GM21723 (cell line): ENCODE data around the gene SSR4.
"Not testable (repeated sequence)": the region's sequence is repeated elsewhere in the genome, so short reads cannot be mapped to it uniquely, and the experiment has no call there.

Source experiments
- ATAC-seq: cut with Tn5 transposase; IDR thresholded peaks from one replicate; pipeline ENCODE4 v1.9.1; 2021; ENCODE audit warnings: mild to moderate bottlenecking, moderate library complexity; ENCODE audit not compliant: unreplicated experiment

The SSR4 gene

DNA sequence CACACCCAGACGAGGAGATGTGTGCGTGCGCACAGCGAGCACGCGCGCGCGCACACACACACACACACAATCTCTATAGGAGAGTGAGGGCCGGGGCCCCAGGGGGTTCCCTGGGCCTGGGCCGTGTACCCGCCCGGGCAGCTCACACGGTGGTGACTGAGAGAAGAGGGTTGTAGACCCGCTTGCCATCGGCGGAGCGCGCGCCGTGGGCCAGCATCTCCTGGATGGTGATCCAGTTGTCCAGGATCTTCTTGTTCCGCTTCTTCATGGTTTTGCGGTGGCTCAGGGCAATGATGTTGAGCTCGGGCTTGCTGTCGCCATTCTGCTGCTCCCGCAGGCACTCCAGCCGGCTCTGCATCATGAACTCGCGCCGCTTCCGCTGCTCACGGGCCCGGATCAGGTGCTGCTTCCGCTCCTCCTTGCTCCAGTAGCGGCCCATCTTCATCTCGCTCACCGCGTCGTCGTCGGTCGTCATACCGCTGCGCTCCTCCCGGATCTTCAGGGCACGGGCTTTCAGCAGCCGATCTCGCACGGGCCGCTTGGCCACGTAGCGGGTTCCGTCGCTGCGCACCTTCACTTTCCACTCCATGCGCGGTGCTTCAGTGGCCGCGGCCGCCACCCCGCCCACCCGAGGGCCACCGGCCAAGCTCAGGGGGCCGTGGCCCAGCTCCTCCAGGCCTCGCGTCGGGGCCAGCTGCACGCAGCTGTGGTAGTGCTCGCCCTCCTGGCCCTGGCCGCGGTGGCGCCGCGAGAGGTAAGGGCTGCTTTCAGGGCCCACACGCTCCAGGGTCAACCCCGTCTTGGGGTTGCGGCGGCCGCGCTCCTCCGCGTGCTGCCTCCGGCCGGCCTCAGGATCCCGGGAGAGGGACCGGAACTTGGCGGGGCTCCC is 9.0 kb downstream of the SSR4 start:
- no peak for ATAC-seq

DNA sequence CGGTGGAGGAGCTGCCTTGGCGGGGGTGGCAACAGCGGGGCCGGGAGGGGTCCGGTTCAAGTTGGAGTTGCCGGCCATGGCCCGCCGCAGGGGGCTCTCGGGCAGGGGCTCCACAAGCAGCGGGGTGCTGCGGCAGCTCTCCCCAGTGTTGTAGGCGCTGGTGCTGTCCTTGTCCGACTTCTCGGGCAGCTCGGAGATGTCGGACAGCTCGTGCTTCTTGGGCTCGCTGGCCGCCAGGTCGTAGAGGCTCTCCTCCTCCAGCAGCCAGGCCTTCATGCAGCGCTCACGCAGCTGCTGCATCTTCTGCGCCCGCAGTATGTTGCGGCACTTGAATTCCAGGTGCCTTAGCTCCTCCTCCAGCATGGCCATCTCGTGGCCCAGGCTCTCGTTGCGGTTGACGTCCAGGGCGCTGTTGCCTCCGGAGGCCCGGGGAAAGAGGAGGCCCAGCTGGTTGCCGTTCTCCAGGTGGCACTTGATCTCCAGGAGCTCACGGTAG is 9.7 kb downstream of the SSR4 start:
- no peak for ATAC-seq

DNA sequence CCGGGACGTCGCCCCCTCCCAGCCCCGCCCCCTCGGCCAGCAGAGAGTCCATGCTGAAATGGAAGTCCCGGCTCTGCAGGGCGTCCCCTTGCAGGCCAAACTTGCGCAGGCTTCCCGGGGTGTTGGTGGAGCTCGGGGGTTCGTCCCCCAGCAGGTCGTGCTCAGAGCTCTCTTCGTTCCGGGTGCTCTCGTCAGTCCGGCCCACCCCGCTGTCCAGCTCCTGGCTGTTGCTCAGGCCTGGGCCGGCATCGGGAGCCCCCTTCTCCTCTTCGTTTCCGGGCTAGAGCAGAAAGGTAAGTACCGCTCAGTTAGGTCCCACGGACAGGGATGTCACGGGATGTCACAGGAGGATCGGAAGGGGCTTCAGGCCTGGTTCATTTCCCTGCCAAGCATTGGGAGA is 10.2 kb downstream of the SSR4 start:
- ATAC-seq: no peak

DNA sequence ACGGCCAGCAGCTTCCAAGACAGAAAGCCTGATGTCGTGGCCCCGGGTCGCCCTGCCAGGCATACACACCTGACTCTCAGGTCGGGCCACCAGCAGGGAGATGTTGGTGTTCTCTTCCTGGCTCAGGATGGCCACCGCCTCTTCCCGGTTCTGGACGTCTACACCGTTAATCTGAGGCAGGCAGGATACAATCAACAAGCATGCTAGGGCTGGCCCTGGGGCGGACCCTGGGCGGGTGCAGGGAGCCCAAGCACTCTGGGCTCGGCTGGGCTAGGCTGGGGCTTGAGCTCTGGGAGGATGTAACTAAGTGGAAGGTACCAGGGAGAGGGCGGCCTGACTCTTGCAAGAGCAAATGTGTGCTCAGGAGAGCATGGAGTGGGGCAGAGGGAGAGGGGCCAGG is 11.0 kb downstream of the SSR4 start:
- ATAC-seq: no peak

DNA sequence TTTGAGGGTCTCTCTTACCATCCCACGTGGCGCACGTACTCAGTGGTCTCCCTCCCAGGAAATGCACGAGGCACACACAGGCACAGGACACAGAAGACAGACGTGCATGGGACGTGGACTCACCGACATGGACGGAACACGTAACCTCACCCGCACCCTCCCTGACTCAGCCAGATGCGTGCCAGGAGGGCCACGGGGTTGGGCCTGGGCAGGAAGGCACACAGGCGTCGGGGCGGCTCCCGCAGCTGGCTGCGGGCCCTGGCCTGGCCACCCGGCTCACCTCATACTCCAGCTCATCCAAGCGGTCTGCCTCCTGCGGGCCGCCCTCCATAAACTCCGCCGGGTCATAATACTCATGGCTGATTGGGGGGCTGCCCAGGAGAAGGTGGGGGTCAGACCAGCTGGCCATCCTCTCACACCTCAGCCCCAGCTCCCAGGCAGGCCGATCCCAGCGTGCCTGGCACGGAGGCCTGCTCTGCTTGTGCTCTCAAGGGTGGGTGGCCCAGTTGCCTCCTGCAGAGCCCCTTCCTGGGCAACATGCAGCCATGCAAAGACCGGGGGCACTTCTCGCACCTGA is 12.6 kb downstream of the SSR4 start:
- no peak for ATAC-seq

DNA sequence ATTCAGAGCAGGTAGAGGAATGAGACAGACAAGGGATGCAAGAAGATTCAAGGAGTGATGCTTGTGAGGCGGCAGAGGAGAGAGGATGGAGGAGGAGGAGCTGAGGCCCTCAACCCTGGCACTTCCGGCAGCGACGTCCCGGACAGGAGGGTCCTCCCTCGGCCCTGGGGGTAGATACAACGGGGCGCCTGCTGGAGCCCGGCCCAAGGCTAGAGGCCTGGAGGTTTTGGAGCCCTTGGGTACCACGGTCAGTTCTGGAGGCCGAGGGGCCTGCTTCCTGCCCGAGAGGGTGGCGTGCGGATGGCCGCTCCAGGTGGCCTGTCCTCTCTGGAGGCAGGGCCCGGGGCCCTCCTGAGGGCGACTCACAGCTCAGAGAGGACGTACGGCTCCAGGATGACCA is 13.5 kb downstream of the SSR4 start:
- ATAC-seq: no peak

GRCh38 chrX:153812220-153812619 is 17.8 kb downstream of the SSR4 start:
- ATAC-seq: no peak

DNA sequence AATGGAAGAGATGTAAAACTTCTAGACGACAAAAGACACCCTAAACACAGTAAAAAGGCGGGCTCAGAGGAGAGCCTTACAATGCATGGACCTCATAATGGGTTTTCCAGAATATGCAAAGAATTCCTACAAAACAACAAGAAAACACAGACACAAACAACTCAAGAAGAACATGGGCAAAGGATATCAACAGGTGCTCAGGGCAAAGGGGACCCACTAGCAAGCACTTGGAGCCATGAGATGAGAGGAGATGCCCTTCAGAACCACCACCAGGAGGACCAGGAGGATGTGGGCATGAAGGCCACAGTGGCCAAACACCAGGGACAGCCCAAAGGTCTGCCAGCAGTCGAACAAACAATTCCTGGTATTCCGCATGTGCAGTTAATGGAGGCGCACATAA is 18.7 kb downstream of the SSR4 start:
- no peak for ATAC-seq

DNA sequence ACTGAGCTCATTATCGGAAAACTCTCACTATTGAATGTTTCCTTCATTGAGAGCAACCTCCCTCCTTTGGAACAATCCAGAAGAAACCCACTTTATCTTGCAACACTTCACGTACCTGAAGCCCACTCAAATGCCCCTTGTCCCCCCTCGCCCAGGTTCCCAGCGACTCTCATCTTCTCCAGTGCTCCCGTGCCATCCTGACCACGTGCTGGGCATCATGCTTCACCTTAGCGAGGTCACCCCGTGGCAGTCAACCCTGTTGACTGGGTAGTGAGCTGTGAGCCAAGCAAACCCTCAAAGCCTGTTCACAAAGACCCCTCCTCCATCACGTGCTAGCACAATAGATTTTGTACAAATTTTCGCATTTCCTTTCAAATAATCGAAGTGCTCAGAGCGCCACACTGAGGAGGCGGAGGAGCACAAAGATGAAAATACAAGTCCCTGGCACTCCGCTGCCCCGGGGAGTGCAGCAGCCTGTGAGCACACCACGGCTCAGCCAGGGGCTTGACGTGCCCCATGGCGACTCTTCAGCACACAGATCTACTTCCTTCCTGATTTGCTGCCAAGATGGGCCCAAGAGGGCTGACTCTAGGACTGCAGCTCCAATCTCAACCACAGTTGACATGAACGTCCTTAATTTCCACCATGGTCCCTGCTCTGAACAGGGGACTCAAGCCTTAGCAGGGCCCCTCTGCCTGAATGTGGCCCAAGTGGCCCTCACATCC is 20.3 kb downstream of the SSR4 start:
- no peak for ATAC-seq

DNA sequence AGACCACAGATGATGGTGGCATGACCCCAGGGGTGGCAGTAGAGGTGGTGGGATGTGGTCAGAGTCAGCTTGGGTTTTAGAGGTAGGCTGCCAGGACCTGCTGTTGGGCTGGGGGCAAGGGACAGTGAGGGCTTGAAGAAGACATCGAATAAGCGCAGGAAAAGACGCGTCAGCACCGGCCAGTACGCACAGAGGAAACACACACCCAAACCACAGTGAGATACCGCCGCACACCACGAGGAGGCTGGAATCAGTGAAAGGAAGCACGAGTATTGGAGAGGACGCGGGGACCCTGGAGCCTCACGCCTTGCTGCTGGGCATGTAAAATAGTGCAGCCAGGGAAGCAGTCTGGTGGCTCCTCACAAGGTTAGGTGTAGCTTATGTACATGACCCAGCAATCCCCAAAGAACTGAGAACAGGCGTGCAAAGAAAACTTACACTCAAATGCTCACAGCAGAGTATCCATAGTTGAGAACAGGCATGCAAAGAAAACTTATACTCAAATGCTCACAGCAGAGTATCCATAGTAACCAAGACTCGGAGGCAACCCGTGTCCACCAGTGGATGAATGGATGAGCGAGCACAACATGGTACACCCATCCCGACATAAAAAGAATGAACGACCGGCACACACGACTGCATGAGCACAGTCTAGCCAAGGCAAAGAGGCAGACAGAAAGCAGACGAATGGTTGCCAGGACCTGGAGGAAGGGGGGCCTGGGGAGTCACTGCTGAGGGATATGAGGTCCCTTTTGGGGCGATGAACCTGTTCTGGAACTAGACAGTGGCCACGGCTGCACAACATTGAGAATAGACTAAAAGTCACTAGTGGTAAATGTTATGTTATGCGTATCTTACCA is 22.6 kb downstream of the SSR4 start:
- ATAC-seq: no peak

- not testable (repeated sequence) for ATAC-seq
Measured at GRCh38 chrX:153818064-153818463, 23.6 kb downstream of the SSR4 start.

- ATAC-seq: peak; percentile 52
Measured at GRCh38 chrX:153818571-153819383, 24.3 kb downstream of the SSR4 start.

- ATAC-seq: no peak
Measured at GRCh38 chrX:153819384-153820040, 25.0 kb downstream of the SSR4 start.

DNA sequence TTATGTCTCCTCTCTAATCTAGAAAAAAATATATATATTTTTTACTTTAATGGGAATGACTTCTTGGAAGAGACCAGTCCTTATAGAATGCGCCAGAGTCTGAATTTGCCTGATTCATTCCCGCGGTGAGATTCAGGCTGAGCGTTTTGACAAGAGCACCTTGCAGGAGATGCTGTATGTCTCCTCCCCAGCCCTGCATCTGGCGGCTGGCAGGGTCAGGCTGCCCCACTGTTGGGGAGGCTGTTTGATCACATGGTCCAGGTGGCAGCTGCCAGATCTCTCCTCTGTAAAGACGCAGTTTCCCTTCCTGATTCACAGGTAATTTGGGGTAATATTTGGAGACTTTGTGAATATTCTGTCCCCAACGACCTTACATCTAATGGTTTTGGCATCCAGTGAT is 26.1 kb downstream of the SSR4 start:
- no peak for ATAC-seq

DNA sequence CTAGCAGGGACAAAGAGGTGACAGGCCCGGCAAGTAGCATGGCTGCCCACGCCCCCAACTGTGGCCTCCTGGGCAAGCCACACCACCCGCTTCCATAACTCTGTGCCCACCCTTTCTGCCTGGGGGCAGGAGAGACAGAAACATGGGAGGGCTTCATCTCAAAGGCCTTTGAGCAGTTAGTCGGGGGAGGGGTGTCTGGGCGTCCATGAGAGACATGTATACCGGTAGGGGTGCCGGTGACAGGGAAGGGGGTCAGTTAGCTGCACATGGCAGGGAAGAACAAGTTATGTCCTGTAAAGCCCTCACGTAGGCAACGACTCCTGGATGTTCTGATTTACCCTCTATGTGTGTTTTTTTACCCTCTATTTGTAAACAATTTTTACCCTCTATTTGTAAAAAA is 26.6 kb downstream of the SSR4 start:
- no peak for ATAC-seq

- ATAC-seq: no peak
Measured at GRCh38 chrX:153824348-153824747, 29.9 kb downstream of the SSR4 start.

- no peak for ATAC-seq
Measured at GRCh38 chrX:153825042-153825441, 30.6 kb downstream of the SSR4 start.

GRCh38 chrX:153827016-153827415 is 32.5 kb downstream of the SSR4 start:
- no peak for ATAC-seq

DNA sequence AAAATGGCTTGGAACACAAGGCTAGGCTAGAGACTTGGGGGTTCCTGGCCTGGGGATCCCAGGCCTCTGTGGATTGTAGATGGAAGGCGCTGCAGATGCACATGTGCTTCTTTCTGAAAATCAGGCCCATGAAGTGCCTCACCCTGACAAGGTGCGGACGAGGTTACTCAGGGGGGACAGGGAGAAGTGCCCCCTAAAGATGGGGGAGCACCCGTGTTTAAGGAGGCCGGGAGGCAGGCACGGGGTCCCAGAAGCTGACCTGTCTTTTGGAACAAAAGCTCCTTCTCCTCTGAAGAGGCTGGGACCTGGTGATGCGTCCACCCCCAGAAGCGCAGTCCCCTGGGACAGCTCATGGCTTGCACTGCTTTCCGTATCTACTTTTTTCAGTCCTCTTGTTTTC is 33.4 kb downstream of the SSR4 start:
- no peak for ATAC-seq
